ACC112 (cell line): ENCODE measurements around the gene MRPL17.
A peak's percentile ranks its signal among the peaks of the same experiment; 100 is the strongest.
"Not testable (repeated sequence)": the region's sequence is repeated elsewhere in the genome, so short reads cannot be mapped to it uniquely, and the experiment has no call there.

Source experiments
- H2AFZ ChIP-seq: fragments of 200-600 bp; sonication (generic); one replicate; pipeline ENCODE4 v1.6.0; 2017; ENCODE audit warnings: antibody characterized with exemption, low read length; ENCODE audit not compliant: unreplicated experiment
- H3K27ac ChIP-seq: fragments of 200-600 bp; sonication (generic); 2 replicates; pipeline ENCODE4 v1.5.1; 2014; ENCODE audit warnings: low read depth, mild to moderate bottlenecking, antibody characterized with exemption, low read length, moderate library complexity
- H3K27me3 ChIP-seq: fragments of 200-600 bp; sonication (generic); 2 replicates; pipeline ENCODE4 v1.6.1; 2014; ENCODE audit warnings: mild to moderate bottlenecking, antibody characterized with exemption, low read length, moderate library complexity, mixed read lengths; ENCODE audit not compliant: insufficient read depth
- H3K36me3 ChIP-seq: fragments of 200-600 bp; sonication (generic); 2 replicates; pipeline ENCODE4 v1.6.1; 2016; ENCODE audit warnings: mild to moderate bottlenecking, antibody characterized with exemption, low read length, moderate library complexity, mixed read lengths; ENCODE audit not compliant: insufficient read depth
- H3K4me1 ChIP-seq: fragments of 200-600 bp; sonication (generic); one replicate; pipeline ENCODE4 v1.6.1; 2016; ENCODE audit warnings: low read length, mixed read lengths; ENCODE audit not compliant: insufficient read depth, unreplicated experiment, control insufficient read depth
- H3K4me3 ChIP-seq: fragments of 200-600 bp; sonication (generic); 2 replicates; pipeline ENCODE4 v1.5.1; 2014; ENCODE audit warnings: mild to moderate bottlenecking, low read depth, low read length
- H3K79me2 ChIP-seq: fragments of 200-600 bp; sonication (generic); one replicate; pipeline ENCODE4 v1.6.0; 2016; ENCODE audit warnings: low read length; ENCODE audit not compliant: control insufficient read depth, unreplicated experiment, insufficient read depth

The MRPL17 gene

GRCh38 chr11:6682936-6683861 lies at the start of gene MRPL17:
Gene MRPL17 (minus strand): TSS chr11:6683340. CDS start chr11:6683296, 44 bp downstream.
- peak within 1 kb of the TSS; percentile 88 for H2AFZ ChIP-seq
- peak within 1 kb of the TSS; percentile 99 for H3K4me3 ChIP-seq
- peak within 1 kb of the TSS; percentile 77 for H3K27ac ChIP-seq

GRCh38 chr11:6727971-6728760 lies 45.0 kb upstream of the MRPL17 start:
- H3K27me3 ChIP-seq: peaks cover 60% of the 10 kb centered on the region
- no peak overlapping the region for H3K27ac ChIP-seq
- no peaks in the 10 kb centered on the region for H3K4me1 ChIP-seq
- no peaks in the 10 kb centered on the region for H3K36me3 ChIP-seq
- H3K4me3 ChIP-seq: no peak overlapping the region
- H2AFZ ChIP-seq: no peak overlapping the region
- H3K79me2 ChIP-seq: no peaks in the 10 kb centered on the region

More at GRCh38 chr11:6682936-6683861, at the start of gene MRPL17:
- H3K27me3 ChIP-seq: no peaks in the 10 kb centered on the region
- H3K36me3 ChIP-seq: peaks cover 14% of the 10 kb centered on the region
- peaks cover 16% of the 10 kb centered on the region for H3K4me1 ChIP-seq
- H3K79me2 ChIP-seq: peaks cover 28% of the 10 kb centered on the region

- no peaks in the 10 kb centered on the region for H3K36me3 ChIP-seq
- no peak overlapping the region for H3K4me3 ChIP-seq
- no peak overlapping the region for H3K27ac ChIP-seq
- no peaks in the 10 kb centered on the region for H3K79me2 ChIP-seq
- no peaks in the 10 kb centered on the region for H3K4me1 ChIP-seq
- H2AFZ ChIP-seq: no peak overlapping the region
- H3K27me3 ChIP-seq: peaks cover 86% of the 10 kb centered on the region
Observed at GRCh38 chr11:6725386-6725896, 42.3 kb upstream of the MRPL17 start.

GRCh38 chr11:6724013-6724412 lies 40.9 kb upstream of the MRPL17 start:
- Histone ChIP-seq H3K4me3 (no peak overlapping the region), H3K79me2 (no peaks in the 10 kb centered on the region), H3K36me3 (no peaks in the 10 kb centered on the region), H2AFZ (no peak overlapping the region), H3K27me3 (peaks cover 94% of the 10 kb centered on the region), H3K4me1 (no peaks in the 10 kb centered on the region), H3K27ac (no peak overlapping the region)

GRCh38 chr11:6721343-6721742 lies 38.2 kb upstream of the MRPL17 start:
- Histone ChIP-seq H3K36me3 (no peaks in the 10 kb centered on the region), H3K27me3 (peaks cover 94% of the 10 kb centered on the region), H3K4me3 (no peak overlapping the region), H3K4me1 (no peaks in the 10 kb centered on the region), H3K27ac (no peak overlapping the region), H2AFZ (no peak overlapping the region), H3K79me2 (no peaks in the 10 kb centered on the region)

GRCh38 chr11:6719576-6719975 lies 36.4 kb upstream of the MRPL17 start:
- H2AFZ ChIP-seq: no peak overlapping the region
- no peak overlapping the region for H3K27ac ChIP-seq
- H3K4me3 ChIP-seq: no peak overlapping the region
- no peaks in the 10 kb centered on the region for H3K79me2 ChIP-seq
- H3K4me1 ChIP-seq: no peaks in the 10 kb centered on the region
- H3K36me3 ChIP-seq: no peaks in the 10 kb centered on the region
- peaks cover 98% of the 10 kb centered on the region for H3K27me3 ChIP-seq

- peaks cover 80% of the 10 kb centered on the region for H3K27me3 ChIP-seq
- H3K36me3 ChIP-seq: no peaks in the 10 kb centered on the region
- H2AFZ ChIP-seq: no peak overlapping the region
- H3K27ac ChIP-seq: no peak overlapping the region
- no peaks in the 10 kb centered on the region for H3K79me2 ChIP-seq
- no peaks in the 10 kb centered on the region for H3K4me1 ChIP-seq
- H3K4me3 ChIP-seq: no peak overlapping the region
Observed at GRCh38 chr11:6717426-6717825, 34.3 kb upstream of the MRPL17 start.

- H3K4me1 ChIP-seq, H2AFZ ChIP-seq, H3K79me2 ChIP-seq, H3K27ac ChIP-seq, H3K4me3 ChIP-seq, H3K36me3 ChIP-seq: not testable (repeated sequence)
- H3K27me3 ChIP-seq: peaks cover 22% of the 10 kb centered on the region
Observed at GRCh38 chr11:6711552-6711951, 28.4 kb upstream of the MRPL17 start.

GRCh38 chr11:6708876-6709275 lies 25.7 kb upstream of the MRPL17 start:
- Histone ChIP-seq H3K27me3 (no peaks in the 10 kb centered on the region), H3K4me3 (no peak overlapping the region), H3K4me1 (peaks cover 2% of the 10 kb centered on the region), H2AFZ (no peak overlapping the region), H3K79me2 (no peaks in the 10 kb centered on the region), H3K27ac (no peak overlapping the region), H3K36me3 (no peaks in the 10 kb centered on the region)

- no peak overlapping the region for H3K27ac ChIP-seq
- no peak overlapping the region for H3K4me3 ChIP-seq
- no peaks in the 10 kb centered on the region for H3K79me2 ChIP-seq
- H2AFZ ChIP-seq: peak overlapping the region; percentile 71
- H3K4me1 ChIP-seq: peaks cover 2% of the 10 kb centered on the region
- no peaks in the 10 kb centered on the region for H3K27me3 ChIP-seq
- no peaks in the 10 kb centered on the region for H3K36me3 ChIP-seq
Observed at GRCh38 chr11:6705905-6706535, 22.9 kb upstream of the MRPL17 start.
